Measurements from ENCODE around the gene TEX44.

Gene TEX44

GRCh38 chr2:231605607-231606091, 13.0 kb downstream of the TEX44 start:
- DNase-seq (ENCODE audit: low spot score) = no peak

- DNase-seq (ENCODE audit: low spot score) = no peak
Measured at GRCh38 chr2:231606941-231607340, 14.3 kb downstream of the TEX44 start.

GRCh38 chr2:231611273-231612108, 18.8 kb downstream of the TEX44 start:
- DNase-seq (ENCODE audit: low spot score) = no peak

- peak; percentile 88 for DNase-seq (ENCODE audit: low spot score)
Measured at GRCh38 chr2:231612109-231612455, 19.4 kb downstream of the TEX44 start.

- DNase-seq (ENCODE audit: low spot score) = peak; percentile 97
Measured at GRCh38 chr2:231612456-231613330, 20.0 kb downstream of the TEX44 start.

GRCh38 chr2:231613331-231613662, 20.6 kb downstream of the TEX44 start:
- no peak for DNase-seq (ENCODE audit: low spot score)

GRCh38 chr2:231613663-231614558, 21.2 kb downstream of the TEX44 start:
- DNase-seq (ENCODE audit: low spot score) = peak; percentile 54

GRCh38 chr2:231614559-231615057, 21.9 kb downstream of the TEX44 start:
- DNase-seq (ENCODE audit: low spot score) = no peak

GRCh38 chr2:231615058-231615671, 22.5 kb downstream of the TEX44 start:
- DNase-seq (ENCODE audit: low spot score) = no peak

GRCh38 chr2:231616296-231616695, 23.6 kb downstream of the TEX44 start:
- no peak for DNase-seq (ENCODE audit: low spot score)

GRCh38 chr2:231617059-231617926, 24.6 kb downstream of the TEX44 start:
- no peak for DNase-seq (ENCODE audit: low spot score)

GRCh38 chr2:231621051-231621879, 28.6 kb downstream of the TEX44 start:
- DNase-seq (ENCODE audit: low spot score) = no peak

- no peak for DNase-seq (ENCODE audit: low spot score)
Measured at GRCh38 chr2:231622963-231623362, 30.3 kb downstream of the TEX44 start.

- no peak for DNase-seq (ENCODE audit: low spot score)
Measured at GRCh38 chr2:231626449-231626848, 33.8 kb downstream of the TEX44 start.

GRCh38 chr2:231627384-231628120, 34.9 kb downstream of the TEX44 start:
- peak; percentile 43 for DNase-seq (ENCODE audit: low spot score)

GRCh38 chr2:231632559-231633142, 40.0 kb downstream of the TEX44 start:
- DNase-seq (ENCODE audit: low spot score) = no peak

GRCh38 chr2:231633241-231633976, 40.7 kb downstream of the TEX44 start:
- no peak for DNase-seq (ENCODE audit: low spot score)

GRCh38 chr2:231634412-231634811, 41.7 kb downstream of the TEX44 start:
- no peak for DNase-seq (ENCODE audit: low spot score)
